GM12892 (cell line): ENCODE results near the gene PARD6G.

Source experiments
- POLR2A ChIP-seq: IDR thresholded peaks from 2 replicates; pipeline ENCODE4 v1.6.1; 2011; ENCODE audit warnings: low read depth, low read length, control low read depth
- POLR2AphosphoS5 ChIP-seq: IDR thresholded peaks from 2 replicates; pipeline ENCODE4 v1.6.1; 2011; ENCODE audit warnings: low read depth, low read length, control low read depth

DNA sequence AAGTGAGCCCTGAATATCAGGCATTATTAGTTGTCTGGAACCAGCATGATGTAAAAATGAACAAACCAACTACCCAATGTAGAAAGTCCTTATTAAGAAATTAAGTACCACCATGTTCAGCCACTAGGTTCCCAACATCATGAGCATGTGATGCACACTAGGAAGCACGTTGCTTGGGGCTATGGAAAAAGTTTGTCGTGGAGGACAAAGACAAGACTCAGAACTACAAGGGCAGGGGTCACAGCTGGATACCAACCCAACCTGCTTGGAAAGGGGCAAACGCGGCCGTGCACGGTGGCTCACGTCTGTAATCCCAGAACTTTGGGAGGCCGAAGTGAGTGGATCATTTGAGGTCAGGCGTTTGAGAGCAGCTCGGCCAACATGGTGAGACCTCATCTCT, 74.3 kb downstream of the PARD6G start:
- TF ChIP-seq POLR2A = no peak
- TF ChIP-seq POLR2AphosphoS5 = no peak
